SW 1271 (cell line): ENCODE measurements around the gene DHRS2.
"Not testable (repeated sequence)": the region's sequence is repeated elsewhere in the genome, so short reads cannot be mapped to it uniquely, and the experiment has no call there.

Experiments
- DNase-seq, 2 experiments: peaks; one replicate each; lab custom pipeline; 2025; lab: John Stamatoyannopoulos, UW

Gene DHRS2

DNA sequence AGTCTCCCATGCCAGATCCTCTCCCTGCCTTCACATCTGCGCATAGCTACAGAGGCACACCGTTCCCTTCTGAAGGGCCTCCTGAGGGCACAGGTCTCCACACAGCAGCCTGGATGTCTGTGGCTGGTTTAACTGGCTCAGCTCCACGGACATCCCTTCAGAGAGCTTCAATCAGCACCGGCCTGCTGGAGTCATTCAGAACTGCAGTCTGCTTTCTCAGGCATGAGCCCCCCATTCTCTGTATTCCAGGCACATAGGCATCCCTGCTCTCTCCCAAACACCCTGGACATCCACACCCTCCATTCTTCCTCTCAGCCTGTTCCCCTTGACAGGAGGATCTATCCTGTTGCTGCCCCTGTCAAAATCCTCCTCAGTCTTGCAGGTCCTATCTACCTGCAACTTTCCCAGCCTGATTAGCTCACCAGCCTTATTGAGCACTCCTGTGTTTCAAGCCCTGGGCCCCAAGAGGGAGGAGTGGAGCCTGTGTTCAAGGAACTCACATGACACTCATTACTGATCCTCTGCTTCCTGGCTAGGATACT, 2.9 kb upstream of the DHRS2 start:
- DNase-seq: no peak

GRCh38 chr14:23634698-23635412, 1.3 kb upstream of the DHRS2 start:
- DNase-seq: not testable (repeated sequence)

DNA sequence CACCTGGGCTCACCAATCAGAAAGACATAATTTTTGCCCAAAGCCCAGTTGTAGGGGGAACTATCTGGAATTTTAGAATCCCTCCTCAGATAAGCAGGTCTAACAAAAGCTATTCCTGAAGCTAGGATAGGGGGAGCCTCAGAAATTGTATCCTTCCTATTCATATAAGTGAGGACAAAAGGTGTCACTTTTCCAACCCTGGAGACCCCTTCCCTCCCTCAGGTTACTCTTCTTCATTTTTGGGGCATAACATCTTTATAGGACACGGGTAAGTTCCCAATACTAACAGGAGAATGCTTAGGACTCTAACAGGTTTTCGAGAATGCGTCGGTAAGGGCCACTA, 1.1 kb downstream of the DHRS2 start:
- not testable (repeated sequence) for DNase-seq

GRCh38 chr14:23637655-23638413, 1.7 kb downstream of the DHRS2 start:
- DNase-seq: not testable (repeated sequence)

- no peak for DNase-seq
These were observed 2.4 kb downstream of the DHRS2 start for GRCh38 chr14:23638414-23639047.

DNA sequence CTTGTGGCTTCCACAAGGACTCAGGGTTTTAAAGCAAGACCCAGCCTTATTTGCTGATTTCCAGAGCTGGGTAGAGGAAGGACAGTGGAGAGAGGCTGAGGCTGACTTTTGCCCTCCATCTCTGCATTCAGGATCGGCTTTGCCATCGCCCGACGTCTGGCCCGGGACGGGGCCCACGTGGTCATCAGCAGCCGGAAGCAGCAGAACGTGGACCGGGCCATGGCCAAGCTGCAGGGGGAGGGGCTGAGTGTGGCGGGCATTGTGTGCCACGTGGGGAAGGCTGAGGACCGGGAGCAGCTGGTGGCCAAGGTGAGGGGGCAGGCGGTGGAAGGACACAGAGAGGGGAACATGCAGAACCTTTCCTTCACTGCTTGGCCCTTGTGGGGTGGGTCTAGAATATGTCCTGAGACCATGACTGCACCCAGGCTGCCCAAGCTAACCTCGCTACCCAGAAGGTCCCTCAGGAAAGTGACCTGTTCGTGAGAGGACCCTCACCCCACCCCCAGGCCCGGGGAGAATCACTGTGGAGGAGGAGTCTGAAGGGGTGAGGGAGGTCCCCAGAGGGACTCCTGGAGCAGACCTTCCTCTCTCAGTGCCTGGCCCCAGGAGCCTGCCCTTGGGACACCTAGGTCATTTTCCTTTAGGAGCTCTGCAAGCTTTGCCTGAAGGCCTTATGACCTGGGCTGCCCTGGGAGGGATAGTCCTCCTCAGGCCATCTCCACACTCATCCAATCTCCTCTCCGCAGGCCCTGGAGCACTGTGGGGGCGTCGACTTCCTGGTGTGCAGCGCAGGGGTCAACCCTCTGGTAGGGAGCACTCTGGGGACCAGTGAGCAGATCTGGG, 3.1 kb downstream of the DHRS2 start:
- DNase-seq: no peak

DNA sequence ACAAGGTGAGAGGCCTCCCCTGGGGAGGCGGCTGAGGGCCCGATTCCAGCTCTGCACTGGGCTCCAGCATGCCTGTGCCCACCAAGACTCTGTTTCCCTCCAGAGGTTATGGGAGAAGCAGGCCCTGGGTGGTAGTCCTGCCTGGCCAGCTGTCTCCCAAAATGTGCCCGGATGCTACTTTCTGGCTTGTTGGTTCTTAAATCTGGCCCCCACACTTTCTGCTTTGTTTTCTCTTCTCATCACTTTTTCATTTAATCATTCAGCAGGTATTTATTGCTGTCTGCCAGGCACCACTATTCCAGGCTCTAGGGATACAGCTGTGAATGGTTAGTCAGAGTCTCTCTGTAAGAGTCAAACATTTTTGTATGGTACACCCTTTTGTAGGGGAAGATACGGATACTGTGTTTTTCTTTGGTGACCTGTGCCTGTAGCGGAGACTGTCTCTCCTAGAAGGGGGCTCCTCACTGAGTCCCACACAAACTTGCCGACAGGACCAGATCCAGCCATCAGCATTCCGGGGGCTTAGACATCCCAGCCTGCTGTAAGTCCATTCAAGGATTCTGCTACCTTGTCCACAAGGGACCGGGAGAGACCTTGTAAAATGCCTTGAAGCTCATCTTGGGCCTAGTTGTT, 3.8 kb downstream of the DHRS2 start:
- no peak for DNase-seq

DNA sequence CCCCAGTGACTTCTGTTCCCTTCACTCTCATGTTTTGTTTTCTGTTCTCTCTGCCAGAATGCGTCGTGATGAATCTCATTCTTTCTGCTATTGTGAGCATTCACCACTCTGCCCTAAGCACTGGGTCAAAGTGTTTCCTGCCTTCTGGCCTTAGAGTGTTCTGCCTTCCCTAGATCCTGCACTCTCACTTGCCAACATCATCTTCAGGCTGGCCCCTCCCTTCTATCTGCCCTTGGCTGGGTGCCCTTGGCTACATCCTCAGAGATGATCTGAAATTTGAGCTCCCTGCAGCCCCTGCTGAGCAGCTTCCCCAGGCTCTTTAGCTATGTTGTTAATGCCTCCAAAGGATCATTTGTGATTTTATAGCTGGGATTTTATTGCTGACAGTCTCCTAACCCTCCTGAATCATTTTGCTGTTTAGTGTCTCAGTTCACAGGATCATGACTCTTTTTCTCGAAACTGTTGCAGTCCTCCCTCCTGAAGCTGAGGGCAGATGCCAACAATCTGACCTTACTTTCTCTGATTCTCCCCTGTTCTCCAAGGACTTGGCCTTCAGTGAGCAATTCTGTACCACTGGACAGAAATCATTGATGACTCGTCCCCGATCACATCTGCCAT, 4.5 kb downstream of the DHRS2 start:
- no peak for DNase-seq

DNA sequence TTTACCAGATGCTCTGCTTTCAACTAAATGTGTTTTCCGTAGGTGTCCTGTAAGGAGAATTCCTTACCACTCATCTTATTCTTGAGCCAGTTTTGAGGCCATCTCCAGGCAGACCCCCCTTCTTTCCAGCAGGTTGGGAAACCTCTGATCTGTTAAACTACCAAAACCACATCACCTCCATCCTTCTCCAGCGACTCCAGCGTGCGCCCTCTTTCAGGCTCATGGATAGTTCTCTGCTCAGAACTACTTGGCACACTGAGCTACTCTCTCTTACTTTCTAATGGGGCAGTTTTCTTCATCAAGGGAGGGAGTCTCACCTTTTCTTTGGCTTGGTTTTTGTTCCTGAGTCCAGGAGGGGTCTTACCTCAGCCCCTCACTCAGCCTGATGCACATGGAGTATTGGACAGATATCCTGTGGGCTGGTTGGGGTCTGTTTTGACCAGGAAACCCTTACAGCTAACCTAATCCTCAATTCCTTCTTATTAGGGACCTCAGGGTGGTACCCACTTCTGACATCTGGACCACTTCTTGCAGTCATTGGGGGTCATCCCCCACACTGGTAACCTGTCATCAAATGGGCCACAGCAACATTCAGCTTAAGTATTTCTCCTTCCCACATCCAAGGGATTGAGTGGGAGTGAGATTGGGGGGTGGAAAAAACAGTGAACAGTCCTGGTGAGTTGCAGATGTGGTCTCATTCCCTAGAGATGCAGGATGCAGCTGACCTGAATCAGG, 5.2 kb downstream of the DHRS2 start:
- DNase-seq: no peak

GRCh38 chr14:23641915-23642588, 5.9 kb downstream of the DHRS2 start:
- no peak for DNase-seq

GRCh38 chr14:23643533-23644194, 7.5 kb downstream of the DHRS2 start:
- no peak for DNase-seq

GRCh38 chr14:23644195-23644918, 8.2 kb downstream of the DHRS2 start:
- no peak for DNase-seq

DNA sequence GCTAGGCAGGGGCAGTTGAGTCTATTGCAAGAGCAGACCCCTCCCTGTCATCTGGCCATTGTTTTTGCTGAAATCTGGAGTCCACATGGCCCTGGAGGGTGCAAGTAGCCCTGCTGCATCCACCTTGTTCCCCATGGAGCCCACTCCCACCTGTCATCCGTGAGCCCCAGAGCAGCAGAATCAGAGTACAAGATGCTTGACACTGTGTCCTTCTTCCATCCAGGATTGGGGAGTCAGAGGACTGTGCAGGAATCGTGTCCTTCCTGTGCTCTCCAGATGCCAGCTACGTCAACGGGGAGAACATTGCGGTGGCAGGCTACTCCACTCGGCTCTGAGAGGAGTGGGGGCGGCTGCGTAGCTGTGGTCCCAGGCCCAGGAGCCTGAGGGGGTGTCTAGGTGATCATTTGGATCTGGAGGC, 8.8 kb downstream of the DHRS2 start:
- no peak for DNase-seq

- no peak for DNase-seq
These were observed 9.3 kb downstream of the DHRS2 start for GRCh38 chr14:23645504-23645811.

GRCh38 chr14:23645812-23646647, 9.9 kb downstream of the DHRS2 start:
- no peak for DNase-seq

DNA sequence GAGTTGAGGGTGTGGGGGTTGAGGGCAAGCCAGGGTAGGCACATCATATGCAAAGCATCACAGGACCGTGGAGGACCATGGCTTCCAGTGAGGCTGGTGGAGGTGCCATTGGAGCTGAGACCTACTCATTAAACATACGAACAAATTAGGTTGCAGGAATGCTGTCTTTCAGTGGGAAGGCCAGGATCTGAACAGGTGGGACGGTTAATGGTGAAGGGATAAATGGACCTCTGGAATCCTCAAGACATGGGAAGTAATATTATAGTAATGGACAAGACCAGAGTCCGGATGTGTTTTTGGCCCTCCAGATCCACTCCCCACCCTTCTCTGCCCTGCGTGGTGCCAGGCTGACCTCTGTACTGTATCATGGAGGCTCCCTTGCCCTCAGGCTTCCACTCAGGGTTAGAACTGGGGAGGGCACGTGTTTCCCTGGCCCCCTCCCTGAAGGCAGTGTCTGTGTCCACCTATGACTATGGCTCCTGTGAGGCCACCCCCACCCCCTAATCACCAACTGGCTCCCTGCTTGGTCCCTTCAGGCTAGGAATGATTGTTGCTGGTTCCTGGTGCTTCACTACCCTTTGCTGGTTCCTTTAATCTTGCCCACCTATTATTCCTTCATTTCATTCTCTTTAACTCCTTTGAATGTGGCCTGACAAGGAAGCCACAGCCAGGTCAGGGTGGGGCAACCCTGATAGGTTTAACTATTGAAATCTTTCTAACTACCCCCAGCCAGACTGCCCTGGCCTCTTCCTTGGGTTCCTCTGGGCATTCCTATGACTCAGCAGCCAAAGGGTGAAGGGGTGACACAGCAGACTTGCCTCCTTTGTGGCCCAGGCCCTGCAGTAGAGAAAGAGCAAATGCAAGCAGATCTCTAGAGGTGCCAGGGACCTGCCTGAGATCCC, 10.7 kb downstream of the DHRS2 start:
- DNase-seq: no peak

- DNase-seq: no peak
These were observed 11.5 kb downstream of the DHRS2 start for GRCh38 chr14:23647619-23648018.
